ENCODE results near the gene TMEM132D. TPM values are rescaled to one million over a fixed set of nuclear protein-coding genes. Genes with fewer than 3 reads are reported as not detected.

Gene TMEM132D
- polyA plus RNA-seq, 1 donor from 2014 or later: 1.3 TPM

GRCh38 chr12:129084875-129085826 lies 818.7 kb downstream of the TMEM132D start:
- H3K27me3 ChIP-seq (ENCODE audit: insufficient read depth, low read depth, low read length): no peaks in the 10 kb centered on the region
- no peak overlapping the region for H3K4me2 ChIP-seq (ENCODE audit: low read length)
- no peak overlapping the region for H3K4me3 ChIP-seq (ENCODE audit: low read length)
- no peaks in the 10 kb centered on the region for H3K9me3 ChIP-seq (ENCODE audit: low read length)
- H3K79me2 ChIP-seq (replicated peaks; ENCODE audit: insufficient read depth, low read length): no peaks in the 10 kb centered on the region
- no peak for TF ChIP-seq SMC3 (conservative IDR thresholded peaks at IDR 0.05; ENCODE audit: poor library complexity)
- no peak for TF ChIP-seq CTCF (IDR thresholded peaks at IDR 0.05; ENCODE audit: poor library complexity, severe bottlenecking)
- no peak for TF ChIP-seq EP300 (conservative IDR thresholded peaks at IDR 0.05; ENCODE audit: poor library complexity, severe bottlenecking)
- TF ChIP-seq REST (IDR thresholded peaks at IDR 0.05; ENCODE audit: borderline replicate concordance): no peak
- no peak for TF ChIP-seq POLR2AphosphoS5 (IDR thresholded peaks at IDR 0.05)
- no peak for TF ChIP-seq RAD21 (conservative IDR thresholded peaks at IDR 0.05)
- TF ChIP-seq TAF1 (IDR thresholded peaks at IDR 0.05; ENCODE audit: low read depth): no peak
- TF ChIP-seq EZH2 (IDR thresholded peaks at IDR 0.05; ENCODE audit: borderline replicate concordance, insufficient read depth, low read length, poor library complexity, severe bottlenecking): no peak
- TF ChIP-seq MXI1 (conservative IDR thresholded peaks at IDR 0.05; ENCODE audit: poor library complexity, severe bottlenecking): no peak
- no peaks in the 10 kb centered on the region for H3F3A ChIP-seq (ENCODE audit: insufficient read depth, low read length, poor library complexity, severe bottlenecking)
- H3K36me3 ChIP-seq (ENCODE audit: insufficient read depth, low read length): no peaks in the 10 kb centered on the region
- no peak overlapping the region for H3K9ac ChIP-seq (ENCODE audit: low read length)
- H3K27ac ChIP-seq (ENCODE audit: low read length): no peak overlapping the region
- no peaks in the 10 kb centered on the region for H3K9me2 ChIP-seq (ENCODE audit: insufficient read depth, low read length)
- H2AFZ ChIP-seq (ENCODE audit: low read depth, low read length): no peak overlapping the region
- no peaks in the 10 kb centered on the region for H4K20me1 ChIP-seq (ENCODE audit: insufficient read depth)

- Histone ChIP-seq H4K20me1 (ENCODE audit: insufficient read depth) (no peaks in the 10 kb centered on the region), H3K9me2 (ENCODE audit: insufficient read depth, low read length) (no peaks in the 10 kb centered on the region), H3K4me2 (ENCODE audit: low read length) (no peak overlapping the region), H3K9me3 (ENCODE audit: low read length) (no peaks in the 10 kb centered on the region), H3K79me2 (replicated peaks; ENCODE audit: insufficient read depth, low read length) (no peaks in the 10 kb centered on the region), H2AFZ (ENCODE audit: low read depth, low read length) (no peak overlapping the region), H3F3A (ENCODE audit: insufficient read depth, low read length, poor library complexity, severe bottlenecking) (no peaks in the 10 kb centered on the region), H3K36me3 (ENCODE audit: insufficient read depth, low read length) (no peaks in the 10 kb centered on the region), H3K4me3 (ENCODE audit: low read length) (no peak overlapping the region), H3K27me3 (ENCODE audit: insufficient read depth, low read depth, low read length) (no peaks in the 10 kb centered on the region), H3K9ac (ENCODE audit: low read length) (no peak overlapping the region), H3K27ac (ENCODE audit: low read length) (no peak overlapping the region)
- no peak for TF ChIP-seq TAF1 (IDR thresholded peaks at IDR 0.05; ENCODE audit: low read depth)
- no peak for TF ChIP-seq EZH2 (IDR thresholded peaks at IDR 0.05; ENCODE audit: borderline replicate concordance, insufficient read depth, low read length, poor library complexity, severe bottlenecking)
- TF ChIP-seq SMC3 (conservative IDR thresholded peaks at IDR 0.05; ENCODE audit: poor library complexity): no peak
- TF ChIP-seq CTCF (IDR thresholded peaks at IDR 0.05; ENCODE audit: poor library complexity, severe bottlenecking): no peak
- TF ChIP-seq POLR2AphosphoS5 (IDR thresholded peaks at IDR 0.05): no peak
- no peak for TF ChIP-seq EP300 (conservative IDR thresholded peaks at IDR 0.05; ENCODE audit: poor library complexity, severe bottlenecking)
- TF ChIP-seq REST (IDR thresholded peaks at IDR 0.05; ENCODE audit: borderline replicate concordance): no peak
- TF ChIP-seq MXI1 (conservative IDR thresholded peaks at IDR 0.05; ENCODE audit: poor library complexity, severe bottlenecking): no peak
- TF ChIP-seq RAD21 (conservative IDR thresholded peaks at IDR 0.05): no peak
Measured at GRCh38 chr12:129083121-129083840, 820.5 kb downstream of the TMEM132D start.

All from neural cell (in vitro differentiated cells).